GM23248 (cell line): ENCODE data around the gene CYP2F1. TPM values are rescaled to one million over a fixed set of nuclear protein-coding genes. Genes with fewer than 3 reads are reported as not detected.
"Not testable (repeated sequence)": the region's sequence is repeated elsewhere in the genome, so short reads cannot be mapped to it uniquely, and the experiment has no call there.

Experiments used
- DNase-seq: peaks from one replicate; pipeline ENCODE4 v3.0.0-alpha.2; 2015
- H2AFZ ChIP-seq: fragments of 200-600 bp; sonication (generic); 2 replicates; pipeline ENCODE4 v1.6.1; 2016; ENCODE audit warnings: antibody characterized with exemption
- H3F3A ChIP-seq: fragments of 200-600 bp; sonication (generic); 2 replicates; pipeline ENCODE4 v1.6.1; 2016; ENCODE audit warnings: mild to moderate bottlenecking, antibody characterized with exemption, mixed run types; ENCODE audit not compliant: insufficient read depth
- H3K27ac ChIP-seq: fragments of 200-600 bp; sonication (generic); 2 replicates; pipeline ENCODE4 v1.5.1; 2016; ENCODE audit warnings: mild to moderate bottlenecking
- H3K27me3 ChIP-seq: fragments of 200-600 bp; sonication (generic); replicated peaks from 2 replicates; pipeline ENCODE4 v1.6.1; 2016; ENCODE audit warnings: mild to moderate bottlenecking; ENCODE audit not compliant: insufficient read depth
- H3K36me3 ChIP-seq: fragments of 200-600 bp; sonication (generic); 2 replicates; pipeline ENCODE4 v1.6.1; 2016; ENCODE audit warnings: low read depth, mild to moderate bottlenecking
- H3K4me1 ChIP-seq: fragments of 200-600 bp; sonication (generic); 2 replicates; pipeline ENCODE4 v1.6.1; 2016; ENCODE audit warnings: mild to moderate bottlenecking; ENCODE audit not compliant: insufficient read depth
- H3K4me2 ChIP-seq: fragments of 200-600 bp; sonication (generic); one replicate; pipeline ENCODE4 v1.6.1; 2016; ENCODE audit warnings: mild to moderate bottlenecking; ENCODE audit not compliant: unreplicated experiment
- H3K4me3 ChIP-seq: fragments of 200-600 bp; sonication (generic); 2 replicates; pipeline ENCODE4 v1.5.1; 2016; ENCODE audit warnings: mild to moderate bottlenecking
- H3K79me2 ChIP-seq: fragments of 200-600 bp; sonication (generic); 2 replicates; pipeline ENCODE4 v1.6.1; 2016; ENCODE audit warnings: mild to moderate bottlenecking; ENCODE audit not compliant: insufficient read depth
- H3K9ac ChIP-seq: fragments of 200-600 bp; sonication (generic); 2 replicates; pipeline ENCODE4 v1.6.1; 2016; ENCODE audit warnings: mild to moderate bottlenecking
- H3K9me2 ChIP-seq: fragments of 200-600 bp; sonication (generic); 2 replicates; pipeline ENCODE4 v1.6.1; 2016; ENCODE audit warnings: mixed run types, mild to moderate bottlenecking, moderate library complexity; ENCODE audit not compliant: insufficient read depth
- H3K9me3 ChIP-seq: fragments of 200-600 bp; sonication (generic); one replicate; pipeline ENCODE4 v1.6.1; 2017; ENCODE audit warnings: low read depth
- H4K20me1 ChIP-seq: fragments of 200-600 bp; sonication (generic); 2 replicates; pipeline ENCODE4 v1.6.0; 2016; ENCODE audit not compliant: insufficient read depth
- EZH2 ChIP-seq: fragments of 200-600 bp; sonication (generic); IDR thresholded peaks from 2 replicates; pipeline ENCODE4 v1.6.1; 2018; ENCODE audit warnings: antibody characterized with exemption, mild to moderate bottlenecking; ENCODE audit not compliant: insufficient read depth, poor library complexity, severe bottlenecking
- EZH2phosphoT487 ChIP-seq: fragments of 200-600 bp; sonication (generic); IDR thresholded peaks from 2 replicates; pipeline ENCODE4 v1.6.1; 2018; ENCODE audit warnings: antibody characterized with exemption, moderate library complexity, mild to moderate bottlenecking, low read depth; ENCODE audit not compliant: insufficient read depth
- WGBS, 2 experiments: methylation state at CpG; one replicate each; pipeline ENCODE4 v1.1.6; 2015 to 2017; ENCODE audit warnings: low lambda C conversion rate in 2 of 2, low coverage in 1 of 2; ENCODE audit errors: missing lambda C conversion rate in 2 of 2; 5-methylcytosine and 5-hydroxymethylcytosine counted together
- in situ Hi-C: fragments of 300-500 bp; cut with MboI; formaldehyde crosslinking; loops from 2 replicates; pipeline ENCODE4 v1.15.0; 2020
- polyA plus RNA-seq: library from polyadenylated mRNA; unstranded; fragments of >200 nt; fragmentation: Nextera tagmentation; extraction: Ambion mirVana; gene quantifications from 2 replicates; pipeline ENCODE4 v1.2.1, GENCODE V29; 2016
- total RNA-seq: library from RNA; depleted of rRNA; stranded (reverse); fragments of >200 nt; shearing (Covaris generic); gene quantifications from 2 replicates; pipeline ENCODE4 v1.2.3, GENCODE V29; 2014

CYP2F1 gene
- total and polyA plus RNA-seq, 2 experiments from 2014 or later, result not detected

DNA sequence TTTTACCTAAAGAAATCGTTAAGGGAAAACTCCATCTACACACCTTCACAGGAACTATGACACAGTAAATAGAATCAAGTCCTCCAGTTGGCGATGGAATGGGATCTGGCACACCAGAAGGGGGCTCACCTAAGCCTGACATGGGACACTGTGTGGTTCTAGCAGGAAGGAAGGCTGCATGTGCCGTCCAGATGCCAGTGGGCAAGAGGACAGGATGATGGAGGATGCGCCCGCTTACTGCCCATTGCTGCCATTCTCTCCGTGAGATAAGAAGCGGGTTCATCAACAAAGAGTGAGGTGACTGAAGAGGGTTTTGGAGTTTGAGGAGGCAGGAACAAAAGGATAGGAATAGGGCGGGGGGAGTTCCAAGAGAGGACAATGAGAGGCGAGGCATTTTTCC lies 2.9 kb upstream of the CYP2F1 start:
- H3K9ac ChIP-seq, result no peak overlapping the region
- no peaks in the 10 kb centered on the region for H3K36me3 ChIP-seq
- H3K4me3 ChIP-seq, result no peak overlapping the region
- no peak overlapping the region for H3K4me2 ChIP-seq
- no peaks in the 10 kb centered on the region for H3K4me1 ChIP-seq
- H2AFZ ChIP-seq, result no peak overlapping the region
- WGBS, 2 experiments, result 47 to 48% methylated on average over 9 of the region's 9 CpGs
- in situ Hi-C loops, result no loop called here
- no peaks in the 10 kb centered on the region for H3K79me2 ChIP-seq
- H3K27ac ChIP-seq, result no peak overlapping the region
- no peaks in the 10 kb centered on the region for H3F3A ChIP-seq
- no peak for DNase-seq
- no peaks in the 10 kb centered on the region for H4K20me1 ChIP-seq
- no peaks in the 10 kb centered on the region for H3K9me2 ChIP-seq
- TF ChIP-seq EZH2 (no peak), EZH2phosphoT487 (no peak)
- no peaks in the 10 kb centered on the region for H3K9me3 ChIP-seq
- H3K27me3 ChIP-seq, result 0 out of 2 replicates have a peak, but pooled peaks cover 20% of the 10 kb centered on the region

DNA sequence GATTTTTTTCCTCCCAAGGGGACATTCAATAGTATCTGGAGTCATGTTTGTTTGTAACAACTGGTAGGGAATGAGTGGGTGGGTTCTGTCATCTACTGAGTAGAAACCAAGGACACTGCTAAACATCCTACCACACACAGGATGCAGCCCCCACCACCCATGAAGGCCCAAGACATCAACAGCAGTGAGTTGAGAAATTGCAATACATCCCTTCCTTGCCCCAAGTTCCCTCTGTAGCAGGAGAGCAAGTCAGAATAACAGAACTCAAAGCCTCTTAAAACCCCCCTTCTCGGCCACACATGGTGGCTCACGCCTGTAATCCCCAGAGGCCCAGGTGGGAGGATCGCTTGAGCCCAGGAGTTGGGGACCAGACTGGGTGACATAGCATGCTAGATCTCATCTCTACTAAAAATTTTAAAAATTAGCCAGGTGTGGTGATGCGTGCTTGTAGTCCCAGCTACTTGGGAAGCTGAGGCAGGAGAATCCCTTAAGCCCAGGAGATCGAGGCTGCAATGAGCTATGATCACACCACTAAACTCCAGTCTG lies 2.4 kb upstream of the CYP2F1 start:
- H3K27me3 ChIP-seq, result 0 out of 2 replicates have a peak, but pooled peaks cover 20% of the 10 kb centered on the region
- H3K9ac ChIP-seq, result no peak overlapping the region
- in situ Hi-C loops, result no loop called here
- H3K36me3 ChIP-seq, result no peaks in the 10 kb centered on the region
- no peaks in the 10 kb centered on the region for H3F3A ChIP-seq
- TF ChIP-seq EZH2 (no peak), EZH2phosphoT487 (no peak)
- 50 to 52% methylated on average over 5 of the region's 5 CpGs for WGBS, 2 experiments
- H3K79me2 ChIP-seq, result no peaks in the 10 kb centered on the region
- no peaks in the 10 kb centered on the region for H3K9me3 ChIP-seq
- no peak overlapping the region for H3K4me3 ChIP-seq
- no peak overlapping the region for H3K27ac ChIP-seq
- no peaks in the 10 kb centered on the region for H3K4me1 ChIP-seq
- no peak overlapping the region for H2AFZ ChIP-seq
- H3K4me2 ChIP-seq, result no peak overlapping the region
- no peak for DNase-seq
- no peaks in the 10 kb centered on the region for H4K20me1 ChIP-seq
- no peaks in the 10 kb centered on the region for H3K9me2 ChIP-seq

DNA sequence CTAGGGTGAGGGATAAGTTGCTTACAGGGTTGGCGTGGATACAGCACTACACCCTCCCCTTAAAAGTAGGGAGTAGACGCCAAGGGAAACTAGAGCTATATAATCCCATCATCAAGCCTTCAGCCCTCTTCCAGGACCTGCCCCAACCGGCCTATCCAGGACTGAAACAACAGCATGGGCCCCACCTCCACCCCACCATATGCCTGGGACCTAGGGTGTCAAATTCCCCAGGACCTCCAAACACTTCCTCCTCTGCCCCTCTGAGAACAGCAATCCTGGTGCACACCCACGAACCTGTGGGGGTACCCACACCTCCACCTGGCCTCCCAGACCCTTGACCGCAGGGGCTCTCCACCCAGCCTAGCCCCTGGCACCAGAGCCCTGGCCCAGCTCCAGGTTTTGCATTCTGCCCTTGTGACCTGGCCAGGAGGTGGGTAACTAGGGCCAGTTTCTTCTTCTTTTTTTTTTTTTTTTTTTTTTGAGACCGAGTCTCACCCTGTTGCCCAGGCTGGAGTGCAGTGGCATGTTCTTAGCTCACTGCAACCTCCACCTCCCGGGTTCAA lies 1.4 kb upstream of the CYP2F1 start:
- Histone ChIP-seq H3K79me2 (no peaks in the 10 kb centered on the region), H3K9me3 (no peaks in the 10 kb centered on the region), H3K27ac (no peak overlapping the region), H2AFZ (no peak overlapping the region), H3K4me2 (no peak overlapping the region), H3F3A (no peaks in the 10 kb centered on the region), H3K27me3 (0 out of 2 replicates have a peak, but pooled peaks cover 20% of the 10 kb centered on the region), H3K36me3 (no peaks in the 10 kb centered on the region), H3K9ac (no peak overlapping the region), H3K4me3 (no peak overlapping the region), H3K4me1 (no peaks in the 10 kb centered on the region), H4K20me1 (no peaks in the 10 kb centered on the region), H3K9me2 (no peaks in the 10 kb centered on the region)
- TF ChIP-seq EZH2 (no peak), EZH2phosphoT487 (no peak)
- in situ Hi-C loops, result no loop called here
- no peak for DNase-seq
- WGBS, 2 experiments, result 38 to 39% methylated on average over 6 to 7 of the region's 7 CpGs

DNA sequence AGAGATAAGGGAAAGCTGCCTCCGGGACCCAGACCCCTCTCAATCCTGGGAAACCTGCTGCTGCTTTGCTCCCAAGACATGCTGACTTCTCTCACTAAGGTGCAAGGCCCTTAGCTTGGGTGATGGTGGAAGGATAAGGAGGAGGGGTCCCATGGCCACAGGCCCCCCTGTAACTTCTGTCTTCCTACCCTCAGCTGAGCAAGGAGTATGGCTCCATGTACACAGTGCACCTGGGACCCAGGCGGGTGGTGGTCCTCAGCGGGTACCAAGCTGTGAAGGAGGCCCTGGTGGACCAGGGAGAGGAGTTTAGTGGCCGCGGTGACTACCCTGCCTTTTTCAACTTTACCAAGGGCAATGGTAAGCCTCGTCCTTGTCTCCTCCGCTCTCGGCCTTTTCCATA lies 2.0 kb downstream of the CYP2F1 start:
- no peaks in the 10 kb centered on the region for H3K36me3 ChIP-seq
- 34 to 43% methylated on average over 8 of the region's 8 CpGs for WGBS, 2 experiments
- no peak overlapping the region for H3K4me2 ChIP-seq
- peaks cover 18% of the 10 kb centered on the region; the same call in 1 of the 2 replicates for H3K27me3 ChIP-seq
- H3K9me2 ChIP-seq, result no peaks in the 10 kb centered on the region
- in situ Hi-C loops, result no loop called here
- no peak overlapping the region for H2AFZ ChIP-seq
- no peaks in the 10 kb centered on the region for H4K20me1 ChIP-seq
- no peaks in the 10 kb centered on the region for H3F3A ChIP-seq
- no peaks in the 10 kb centered on the region for H3K4me1 ChIP-seq
- TF ChIP-seq EZH2phosphoT487 (no peak), EZH2 (no peak)
- no peak overlapping the region for H3K9ac ChIP-seq
- no peaks in the 10 kb centered on the region for H3K9me3 ChIP-seq
- no peak overlapping the region for H3K4me3 ChIP-seq
- H3K79me2 ChIP-seq, result no peaks in the 10 kb centered on the region
- DNase-seq, result no peak
- H3K27ac ChIP-seq, result no peak overlapping the region

DNA sequence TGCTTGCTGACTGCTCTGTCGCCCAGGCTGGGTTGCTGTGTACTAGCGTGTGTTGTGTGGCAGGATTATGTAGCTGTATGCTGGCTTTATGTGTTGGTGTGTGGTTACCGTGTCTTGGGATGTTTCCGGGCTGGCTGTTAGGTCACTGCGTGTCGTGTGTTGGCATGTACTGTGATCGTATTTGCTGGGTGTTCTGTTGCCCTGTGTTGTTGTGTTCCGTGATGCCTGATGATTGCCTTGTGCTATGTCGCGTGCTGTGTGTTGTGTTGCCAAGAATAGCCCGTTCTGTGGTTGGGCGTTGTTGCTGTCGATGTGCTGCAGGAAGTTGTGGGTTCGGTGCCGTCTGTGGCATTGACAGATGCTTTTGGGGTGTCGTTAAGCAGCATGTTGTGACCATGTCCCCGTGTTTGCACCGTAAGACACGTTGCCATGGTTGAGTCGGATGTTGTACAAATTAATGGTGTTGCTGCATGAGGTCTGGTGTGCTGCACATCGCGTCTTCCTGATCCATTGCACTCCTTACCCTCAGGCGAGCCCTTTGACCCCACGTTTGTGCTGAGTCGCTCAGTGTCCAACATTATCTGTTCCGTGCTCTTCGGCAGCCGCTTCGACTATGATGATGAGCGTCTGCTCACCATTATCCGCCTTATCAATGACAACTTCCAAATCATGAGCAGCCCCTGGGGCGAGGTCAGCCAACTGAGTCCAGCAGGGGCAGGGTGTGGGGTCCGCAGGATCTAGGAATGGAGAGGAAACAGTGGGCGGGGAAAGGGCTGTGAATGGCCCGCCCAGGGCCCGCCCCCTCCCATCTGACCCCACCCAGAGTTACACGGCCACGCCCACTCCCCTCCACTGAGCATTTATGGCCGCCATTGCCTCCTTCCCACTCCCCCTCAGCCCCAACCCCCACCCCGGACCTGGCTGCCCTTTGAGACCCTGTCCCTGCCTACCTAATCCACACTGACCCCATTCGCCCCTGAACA lies 7.0 kb downstream of the CYP2F1 start:
- in situ Hi-C loops, H3K9ac ChIP-seq: not testable (repeated sequence)
- WGBS, 2 experiments, result 70 to 71% methylated on average over 31 to 38 of the region's 41 CpGs

DNA sequence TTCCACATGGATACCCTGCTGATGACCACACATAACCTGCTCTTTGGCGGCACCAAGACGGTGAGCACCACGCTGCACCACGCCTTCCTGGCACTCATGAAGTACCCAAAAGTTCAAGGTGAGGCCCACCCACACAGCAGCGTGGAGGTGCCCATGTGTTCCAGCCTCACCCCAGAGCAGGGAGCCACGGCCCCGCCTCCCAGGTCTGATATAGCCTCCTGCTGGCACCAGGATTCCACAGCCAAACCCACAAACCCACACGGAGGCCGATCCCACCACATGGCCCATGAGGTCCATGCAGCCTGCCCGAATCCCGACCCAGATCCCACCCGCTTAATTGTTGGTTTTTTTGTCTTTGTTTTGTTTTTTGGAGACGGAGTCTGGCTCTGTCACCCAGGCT lies 8.6 kb downstream of the CYP2F1 start:
- 69 to 75% methylated on average over 13 of the region's 13 CpGs for WGBS, 2 experiments
- H3K9ac ChIP-seq, H3K27me3 ChIP-seq, H3K27ac ChIP-seq, H3K36me3 ChIP-seq, DNase-seq, H3K9me3 ChIP-seq, H3K4me1 ChIP-seq, H3K4me3 ChIP-seq, H2AFZ ChIP-seq, H4K20me1 ChIP-seq, H3K4me2 ChIP-seq, in situ Hi-C loops, H3F3A ChIP-seq, H3K79me2 ChIP-seq, H3K9me2 ChIP-seq: not testable (repeated sequence)

More for the DNA sequence above, 7.0 kb downstream of the CYP2F1 start:
- not testable (repeated sequence) for H3K27me3 ChIP-seq, H3K9me3 ChIP-seq, H3K36me3 ChIP-seq, H3K4me2 ChIP-seq, H3K79me2 ChIP-seq, H3K9me2 ChIP-seq, H3K4me1 ChIP-seq, DNase-seq, H3F3A ChIP-seq, H3K27ac ChIP-seq, H2AFZ ChIP-seq, H4K20me1 ChIP-seq, H3K4me3 ChIP-seq
